Motor neuron (in vitro differentiated cells): ENCODE data around the gene BFSP2. TPM values are rescaled to one million over a fixed set of nuclear protein-coding genes. Genes with fewer than 3 reads are reported as not detected.

Experiments
- ATAC-seq, 8 experiments: fragments of 200-7000 bp; cut with Tn5 transposase; replicated peaks in 6 of 8; 2 replicates each; pipeline ENCODE4 v1.8.0; 2021; ENCODE audit warnings: mild to moderate bottlenecking in 8 of 8, moderate library complexity in 8 of 8
- H3K27ac ChIP-seq, 2 donors: fragments of 250-450 bp; sonication (Bioruptor Pico); 2 replicates each; pipeline ENCODE4 v1.9.0; 2021; ENCODE audit warnings: antibody characterized with exemption in 2 of 2, mild to moderate bottlenecking in 2 of 2, moderate library complexity in 1 of 2
- H3K4me1 ChIP-seq, 2 donors: fragments of 250-450 bp; sonication (Bioruptor Pico); replicated peaks in 1 of 2; 2 replicates each; pipeline ENCODE4 v1.6.1; 2021; ENCODE audit warnings: antibody characterized with exemption in 2 of 2, mild to moderate bottlenecking in 2 of 2, moderate library complexity in 1 of 2
- H3K4me3 ChIP-seq, 5 donors: fragments of 250-450 bp; sonication (Bioruptor Pico); 2 replicates each; pipeline ENCODE4 v1.9.0; 2021; ENCODE audit warnings: antibody characterized with exemption in 5 of 5, mild to moderate bottlenecking in 5 of 5, moderate library complexity in 4 of 5
- WGBS, 10 experiments: fragments of 450-650 bp; shearing (Covaris generic); methylation state at CpG; one replicate each; pipeline ENCODE4 v1.0.0; 2022; 5-methylcytosine and 5-hydroxymethylcytosine counted together
- in situ Hi-C, 9 experiments: fragments of 400-800 bp; cut with MboI; loops; one replicate each; pipeline ENCODE4 v1.15.0; 2021; ENCODE audit warnings: low sequenced_read_pairs in 9 of 9, low pct_unique_long_range_greater_than_20kb in 2 of 9; ENCODE audit not compliant: unreplicated experiment in 9 of 9
- total RNA-seq, 8 experiments: library from RNA; unstranded; fragments of 300-600 nt; gene quantifications; 2 replicates each; pipeline versions ENCODE4 v1.2.3 to v1.2.4, GENCODE V29; 2022

Gene BFSP2, protein sequence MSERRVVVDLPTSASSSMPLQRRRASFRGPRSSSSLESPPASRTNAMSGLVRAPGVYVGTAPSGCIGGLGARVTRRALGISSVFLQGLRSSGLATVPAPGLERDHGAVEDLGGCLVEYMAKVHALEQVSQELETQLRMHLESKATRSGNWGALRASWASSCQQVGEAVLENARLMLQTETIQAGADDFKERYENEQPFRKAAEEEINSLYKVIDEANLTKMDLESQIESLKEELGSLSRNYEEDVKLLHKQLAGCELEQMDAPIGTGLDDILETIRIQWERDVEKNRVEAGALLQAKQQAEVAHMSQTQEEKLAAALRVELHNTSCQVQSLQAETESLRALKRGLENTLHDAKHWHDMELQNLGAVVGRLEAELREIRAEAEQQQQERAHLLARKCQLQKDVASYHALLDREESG
- under 1 TPM in 2 of 8 experiments, not detected in 6; 0.38 to 0.62 TPM for total RNA-seq

DNA sequence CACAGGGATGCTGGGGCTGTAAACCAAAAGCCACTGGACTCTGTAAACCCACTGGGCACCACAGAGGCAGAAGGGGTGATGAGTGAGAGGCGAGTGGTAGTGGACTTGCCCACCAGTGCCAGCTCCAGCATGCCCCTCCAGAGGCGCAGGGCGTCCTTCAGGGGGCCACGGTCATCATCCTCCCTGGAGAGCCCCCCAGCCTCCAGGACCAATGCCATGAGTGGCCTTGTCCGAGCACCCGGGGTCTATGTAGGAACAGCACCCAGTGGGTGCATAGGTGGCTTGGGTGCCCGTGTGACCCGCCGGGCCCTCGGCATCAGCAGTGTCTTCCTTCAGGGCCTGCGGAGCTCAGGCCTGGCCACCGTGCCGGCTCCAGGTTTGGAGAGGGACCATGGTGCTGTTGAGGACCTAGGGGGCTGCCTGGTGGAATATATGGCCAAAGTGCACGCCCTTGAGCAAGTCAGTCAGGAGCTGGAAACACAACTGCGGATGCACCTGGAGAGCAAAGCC lies at the start of gene BFSP2:
TSS of gene BFSP2 (plus strand) at position 51 of the 510 bp plus-strand sequence. CDS start at position 79, 28 bp downstream.
- H3K27ac ChIP-seq = no peak within 1 kb of the TSS
- in situ Hi-C loops = no loop called here
- peaks cover 19 to 25% of the 10 kb centered on the region in 2 donors for H3K4me1 ChIP-seq
- no peak within 1 kb of the TSS for H3K4me3 ChIP-seq
- ATAC-seq = no peak
- WGBS, 10 experiments = 59 to 100% (median 90%) methylated on average over 1 to 8 of the region's 15 CpGs; no CpG with 5 or more reads in 4 of the 10 experiments

GRCh38 chr3:133354721-133355120 lies 45.1 kb upstream of the BFSP2 start:
- H3K27ac ChIP-seq = no peak overlapping the region
- H3K4me3 ChIP-seq = no peak overlapping the region
- no peak for ATAC-seq
- peaks cover 16 to 20% of the 10 kb centered on the region in 2 donors for H3K4me1 ChIP-seq
- WGBS, 10 experiments = 5 to 98% (median 79%) methylated on average over 3 to 4 of the region's 4 CpGs; no CpG with 5 or more reads in 1 of the 10 experiments
- in situ Hi-C loops = no loop called here

- in situ Hi-C loops = no loop called here
Observed at GRCh38 chr3:133360476-133360875, 39.4 kb upstream of the BFSP2 start.

DNA sequence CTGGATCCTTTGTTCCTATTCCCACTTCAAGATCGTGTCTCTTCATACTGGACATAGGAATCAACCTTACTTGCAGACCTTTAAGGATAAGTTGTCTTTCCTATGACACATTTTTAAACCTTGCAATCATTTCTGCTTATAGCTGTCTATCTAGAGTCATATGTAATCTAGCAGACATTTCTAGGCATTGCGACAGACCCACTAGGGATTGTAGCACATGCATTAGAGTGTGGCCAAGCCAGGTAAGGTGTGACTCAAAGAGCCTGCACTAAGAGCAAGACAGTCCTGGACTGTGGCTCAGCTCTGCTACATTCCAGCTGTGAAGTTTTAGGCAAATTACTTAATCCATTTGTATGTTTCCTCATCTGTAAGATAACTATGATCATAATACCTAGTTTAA lies 38.8 kb upstream of the BFSP2 start:
- ATAC-seq = no peak
- Histone ChIP-seq H3K27ac (no peak overlapping the region), H3K4me3 (no peak overlapping the region), H3K4me1 (no peaks in the 10 kb centered on the region)
- in situ Hi-C loops = no loop called here
- WGBS, 10 experiments = 0 to 100% (median 83%) methylated on average over 1 to 2 of the region's 2 CpGs; no CpG with 5 or more reads in 2 of the 10 experiments

More at GRCh38 chr3:133360476-133360875, 39.4 kb upstream of the BFSP2 start:
- no peak overlapping the region for H3K27ac ChIP-seq
- no peaks in the 10 kb centered on the region for H3K4me1 ChIP-seq
- 39 to 100% (median 95%) methylated on average over 1 to 2 of the region's 2 CpGs; no CpG with 5 or more reads in 4 of the 10 experiments for WGBS, 10 experiments
- H3K4me3 ChIP-seq = no peak overlapping the region
- no peak for ATAC-seq

- in situ Hi-C loops = no loop called here
- no peak for ATAC-seq
- no peak overlapping the region for H3K27ac ChIP-seq
- 0 to 100% (median 94%) methylated on average over 1 to 4 of the region's 4 CpGs; no CpG with 5 or more reads in 2 of the 10 experiments for WGBS, 10 experiments
- H3K4me1 ChIP-seq = no peaks in the 10 kb centered on the region
- H3K4me3 ChIP-seq = no peak overlapping the region
Observed at GRCh38 chr3:133361435-133361834, 38.4 kb upstream of the BFSP2 start.

DNA sequence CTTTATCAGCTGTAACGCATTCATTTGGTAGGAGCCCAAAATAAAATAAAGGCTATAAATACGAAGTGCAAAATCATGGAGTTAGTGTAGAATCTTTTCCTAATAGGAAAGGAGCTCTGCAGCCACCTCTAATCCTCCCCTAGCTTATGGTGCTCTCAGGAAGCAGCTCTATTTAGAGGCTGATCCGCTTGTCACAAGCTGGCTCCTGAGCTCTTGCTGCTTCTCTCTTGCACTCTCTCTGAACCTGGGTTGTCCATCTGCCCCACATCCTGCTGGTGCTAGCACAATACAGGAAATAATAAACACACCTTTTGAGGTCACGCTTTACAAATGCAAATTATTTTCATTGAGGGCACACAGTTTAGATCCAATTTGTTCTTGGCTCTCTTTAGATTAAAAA lies 37.3 kb upstream of the BFSP2 start:
- H3K4me3 ChIP-seq = no peak overlapping the region
- in situ Hi-C loops = no loop called here
- ATAC-seq = no peak
- H3K27ac ChIP-seq = no peak overlapping the region
- 64 to 100% (median 81%) methylated on average over 1 to 4 of the region's 4 CpGs; no CpG with 5 or more reads in 3 of the 10 experiments for WGBS, 10 experiments
- H3K4me1 ChIP-seq = no peaks in the 10 kb centered on the region

DNA sequence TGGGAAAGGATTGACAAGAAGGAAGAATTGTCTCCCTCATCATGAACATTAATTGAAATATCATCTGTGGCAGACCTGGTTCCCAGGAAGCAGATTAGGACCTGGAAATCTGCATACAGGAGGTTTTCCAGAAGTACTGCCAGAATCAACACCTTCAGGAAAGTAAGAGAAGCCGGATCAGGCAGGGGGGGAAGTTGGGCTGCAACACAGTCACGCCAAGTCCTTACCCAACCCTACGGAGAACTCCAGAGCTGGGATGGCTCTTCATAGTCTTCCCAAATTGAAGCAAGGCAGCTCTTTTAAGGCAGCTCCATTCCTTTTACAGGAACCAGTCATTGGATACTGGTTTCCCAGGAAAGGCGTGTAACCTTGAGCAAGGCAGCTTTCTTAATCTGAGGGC lies 35.2 kb upstream of the BFSP2 start:
- Histone ChIP-seq H3K27ac (no peak overlapping the region), H3K4me1 (no peaks in the 10 kb centered on the region), H3K4me3 (no peak overlapping the region)
- in situ Hi-C loops = no loop called here
- 40 to 100% (median 96%) methylated on average over 1 to 4 of the region's 4 CpGs; no CpG with 5 or more reads in 2 of the 10 experiments for WGBS, 10 experiments
- no peak for ATAC-seq

DNA sequence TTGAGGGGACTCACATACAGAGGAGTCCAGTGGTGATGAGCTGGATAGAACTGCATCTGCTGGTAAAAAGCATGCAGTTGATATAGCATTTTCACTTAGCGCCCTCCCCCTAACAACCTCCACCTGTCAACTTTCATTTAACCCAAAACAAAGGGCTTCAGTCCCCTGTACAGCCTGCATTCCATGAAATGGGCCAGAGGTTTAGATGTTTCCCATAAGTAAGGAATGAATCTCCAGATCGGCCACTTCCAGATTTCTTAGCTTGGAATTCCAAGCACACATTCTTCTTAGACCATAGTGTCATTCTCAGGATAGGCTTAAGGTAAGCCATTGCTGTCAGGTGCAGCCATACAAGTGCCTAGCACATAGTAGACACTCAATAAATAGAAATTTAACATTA lies 32.9 kb upstream of the BFSP2 start:
- peaks cover 9 to 11% of the 10 kb centered on the region in 2 donors for H3K4me1 ChIP-seq
- no peak overlapping the region for H3K4me3 ChIP-seq
- 80 to 100% (median 100%) methylated on average over 1 to 2 of the region's 2 CpGs; no CpG with 5 or more reads in 5 of the 10 experiments for WGBS, 10 experiments
- ATAC-seq = no peak
- no peak overlapping the region for H3K27ac ChIP-seq
- in situ Hi-C loops = no loop called here

DNA sequence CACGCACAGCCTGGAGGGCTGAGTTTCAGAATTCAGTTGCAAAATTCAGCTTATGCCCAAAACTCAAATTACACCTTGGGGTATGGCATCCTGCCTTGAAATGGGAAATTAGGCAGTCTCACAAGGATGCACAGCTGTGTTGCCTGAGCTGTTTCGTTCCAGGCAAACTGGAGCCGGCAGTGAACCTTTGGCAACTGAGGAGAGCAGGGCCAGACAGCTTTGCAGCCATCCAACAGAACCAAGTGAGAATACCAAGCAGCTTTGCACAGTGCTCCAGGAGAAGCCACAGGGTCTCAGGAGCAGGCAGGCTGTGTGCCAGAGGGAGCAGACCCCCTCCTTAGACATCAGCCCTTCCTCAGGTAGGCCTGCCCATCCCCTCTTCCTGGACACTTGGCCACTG lies 32.5 kb upstream of the BFSP2 start:
- in situ Hi-C loops = no loop called here
- 41 to 100% (median 75%) methylated on average over 1 to 3 of the region's 3 CpGs; no CpG with 5 or more reads in 4 of the 10 experiments for WGBS, 10 experiments
- ATAC-seq = no peak
- H3K27ac ChIP-seq = no peak overlapping the region
- peaks cover 9 to 11% of the 10 kb centered on the region in 2 donors for H3K4me1 ChIP-seq
- no peak overlapping the region for H3K4me3 ChIP-seq

DNA sequence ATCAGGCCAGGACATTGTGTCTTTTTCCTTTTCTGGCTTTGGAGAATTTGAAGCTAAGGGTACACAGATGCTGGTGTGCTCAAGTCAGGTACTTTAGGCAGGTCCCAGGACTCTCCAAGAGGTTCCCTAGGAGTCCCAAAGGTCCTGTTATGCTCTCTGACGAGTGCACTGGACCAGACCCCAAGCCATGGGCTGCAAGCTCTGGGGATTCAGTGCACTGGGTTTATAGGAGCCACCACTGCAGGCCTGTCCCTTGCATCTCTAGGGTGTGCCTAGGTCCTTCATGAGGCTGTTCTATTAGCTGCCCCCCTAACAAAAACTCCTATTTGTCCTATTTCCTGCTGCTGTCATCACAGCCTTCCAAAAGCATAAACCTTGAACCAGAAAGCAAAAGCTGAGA lies 31.9 kb upstream of the BFSP2 start:
- no peak overlapping the region for H3K4me3 ChIP-seq
- WGBS, 10 experiments = 0% methylated on average over 1 of the region's 1 CpG; no CpG with 5 or more reads in 9 of the 10 experiments
- ATAC-seq = no peak
- in situ Hi-C loops = no loop called here
- no peak overlapping the region for H3K27ac ChIP-seq
- H3K4me1 ChIP-seq = peaks cover 9 to 11% of the 10 kb centered on the region in 2 donors

DNA sequence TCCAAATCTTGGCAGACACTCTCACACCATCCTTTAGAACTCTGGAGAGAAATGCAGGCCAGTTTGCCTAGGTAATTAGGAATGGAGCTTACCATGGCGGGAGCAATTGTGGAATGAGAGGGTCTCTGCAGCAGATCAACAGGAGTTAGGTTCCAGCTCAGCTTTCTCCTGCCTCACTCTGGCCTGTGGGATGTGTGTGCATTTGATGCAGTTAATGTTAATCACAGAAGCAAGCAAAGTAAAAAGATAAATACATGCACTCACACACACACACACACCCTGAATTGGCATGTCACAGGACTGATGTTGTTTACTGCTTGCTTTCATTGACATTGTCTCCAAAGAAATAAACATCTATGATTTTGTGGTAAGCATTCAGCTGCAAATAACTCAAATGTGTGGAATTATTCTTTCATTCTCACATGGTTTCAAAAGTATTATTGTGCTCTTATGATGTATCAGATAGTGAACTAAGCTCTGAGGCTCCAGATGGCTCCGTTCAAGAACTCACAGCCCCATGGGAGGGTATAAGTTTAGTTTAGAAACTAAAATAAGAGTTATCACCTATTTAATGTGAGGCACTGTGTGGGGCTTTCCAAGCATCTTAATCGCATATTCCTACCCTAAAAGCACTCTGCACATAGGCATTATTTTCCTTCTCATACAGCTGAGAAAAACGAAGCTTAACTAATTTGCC lies 31.3 kb upstream of the BFSP2 start:
- 7 to 100% (median 55%) methylated on average over 1 to 3 of the region's 4 CpGs; no CpG with 5 or more reads in 1 of the 10 experiments for WGBS, 10 experiments
- Histone ChIP-seq H3K4me1 (peaks cover 9 to 11% of the 10 kb centered on the region in 2 donors), H3K27ac (no peak overlapping the region), H3K4me3 (no peak overlapping the region)
- in situ Hi-C loops = no loop called here
- peak in 3 of 8 experiments; percentile 55 to 74 (median 69) for ATAC-seq

GRCh38 chr3:133369068-133369440 lies 30.8 kb upstream of the BFSP2 start:
- Histone ChIP-seq H3K4me1 (peaks cover 9 to 11% of the 10 kb centered on the region in 2 donors), H3K4me3 (no peak overlapping the region), H3K27ac (no peak overlapping the region)
- in situ Hi-C loops = no loop called here
- WGBS, 10 experiments = 40 to 100% (median 91%) methylated on average over 1 to 9 of the region's 9 CpGs; no CpG with 5 or more reads in 3 of the 10 experiments
- no peak for ATAC-seq

DNA sequence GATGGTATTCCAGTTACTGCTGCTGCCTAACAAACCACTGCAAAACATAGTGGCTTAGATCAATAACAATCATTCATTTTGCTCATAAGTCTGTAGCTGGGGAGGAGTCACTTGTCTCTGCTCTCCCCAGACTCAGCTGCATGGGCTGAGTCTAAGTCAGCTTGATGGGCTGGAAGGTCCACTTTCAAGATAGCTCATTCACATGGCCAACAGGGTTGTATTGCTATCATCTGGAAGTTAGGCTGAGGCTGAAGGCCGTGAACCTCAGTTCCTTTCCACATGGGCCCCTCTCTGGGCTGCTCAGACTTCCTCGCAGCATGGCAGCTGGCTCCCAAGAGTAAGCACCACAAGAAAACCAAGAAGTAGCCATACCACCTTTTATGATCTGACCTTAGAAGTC lies 28.7 kb upstream of the BFSP2 start:
- in situ Hi-C loops = no loop called here
- H3K4me3 ChIP-seq = no peak overlapping the region
- ATAC-seq = peak in 1 of 8 experiments; percentile 18
- H3K4me1 ChIP-seq = peaks cover 19 to 29% of the 10 kb centered on the region in 2 donors
- WGBS, 10 experiments = 17 to 100% (median 80%) methylated on average over 1 to 2 of the region's 2 CpGs; no CpG with 5 or more reads in 5 of the 10 experiments
- no peak overlapping the region for H3K27ac ChIP-seq
